SK-N-MC (cell line): ENCODE results near the gene TLCD3A.

Experiments used
- EZH2 ChIP-seq: fragments of 200-600 bp; sonication (generic); IDR thresholded peaks from one replicate; pipeline ENCODE4 v1.6.1; 2017; ENCODE audit warnings: antibody characterized with exemption
- POLR2AphosphoS5 ChIP-seq: IDR thresholded peaks from 2 replicates; pipeline ENCODE4 v1.6.1; 2012; ENCODE audit warnings: mild to moderate bottlenecking, low read depth, low read length, borderline replicate concordance

- TF ChIP-seq POLR2AphosphoS5, result no peak
- TF ChIP-seq EZH2, result no peak
Measured at GRCh38 chr17:773016-773415, 40.6 kb downstream of the TLCD3A start.
